GM18870 (cell line): ENCODE measurements around the gene SLC4A11.
"Not testable (repeated sequence)": the region's sequence is repeated elsewhere in the genome, so short reads cannot be mapped to it uniquely, and the experiment has no call there.

Experiments
- ATAC-seq: cut with Tn5 transposase; IDR thresholded peaks from one replicate; pipeline ENCODE4 v1.9.1; 2021; ENCODE audit warnings: moderate library complexity; ENCODE audit not compliant: unreplicated experiment

SLC4A11 gene

DNA sequence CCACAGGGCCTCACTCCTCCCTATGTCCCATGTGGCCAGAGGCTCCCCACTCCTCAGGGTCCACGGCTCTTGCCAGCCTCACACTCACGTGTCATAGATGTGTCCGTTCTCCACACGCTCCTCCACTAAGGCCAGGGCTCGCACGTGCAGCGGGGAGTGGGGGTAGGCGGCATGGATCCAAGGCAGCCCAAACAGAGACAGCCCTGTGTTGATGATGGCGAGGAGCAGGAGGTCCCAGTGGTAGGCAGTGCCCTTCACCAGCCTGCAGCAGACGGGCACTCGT lies 10.3 kb downstream of the SLC4A11 start:
- ATAC-seq, result no peak

DNA sequence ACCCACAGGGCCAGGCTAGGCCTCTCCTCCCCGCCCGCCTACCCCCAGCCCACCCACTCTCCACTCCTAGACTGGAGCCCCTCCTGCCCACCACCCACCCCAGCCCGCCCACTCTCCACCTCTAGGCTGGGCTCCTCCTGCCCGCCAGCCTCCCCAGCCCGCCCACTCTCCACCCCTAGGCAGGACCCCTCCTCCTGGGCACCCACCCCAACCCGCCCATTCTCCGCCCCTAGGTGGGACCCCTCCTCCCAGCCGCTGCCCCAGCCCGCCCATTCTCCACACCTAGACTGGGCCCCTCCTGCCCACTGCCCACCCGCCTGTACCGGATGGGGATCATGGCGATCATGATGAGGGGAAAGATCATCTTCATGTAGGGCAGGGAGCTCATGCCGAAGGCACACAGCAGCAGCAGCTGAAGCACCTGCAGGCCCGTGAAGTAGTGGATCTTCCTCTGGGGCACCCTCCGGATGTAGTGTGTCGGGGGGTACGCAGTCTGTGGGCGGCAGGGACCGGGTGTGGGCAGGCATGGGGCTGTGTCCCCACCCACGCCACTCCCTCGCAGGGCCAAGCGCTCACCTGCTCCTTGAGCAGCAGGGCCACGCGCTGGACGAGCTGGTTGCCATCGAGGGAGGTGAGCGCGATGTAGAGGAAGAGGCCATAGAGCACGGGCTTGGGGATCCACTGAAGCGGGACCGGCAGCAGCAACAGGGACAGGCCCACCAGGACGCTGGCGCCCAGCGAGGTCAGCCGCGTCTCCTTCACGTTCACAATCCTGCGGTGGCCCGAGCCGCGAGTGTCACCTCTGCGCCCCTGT lies 10.8 kb downstream of the SLC4A11 start:
- ATAC-seq, result no peak

DNA sequence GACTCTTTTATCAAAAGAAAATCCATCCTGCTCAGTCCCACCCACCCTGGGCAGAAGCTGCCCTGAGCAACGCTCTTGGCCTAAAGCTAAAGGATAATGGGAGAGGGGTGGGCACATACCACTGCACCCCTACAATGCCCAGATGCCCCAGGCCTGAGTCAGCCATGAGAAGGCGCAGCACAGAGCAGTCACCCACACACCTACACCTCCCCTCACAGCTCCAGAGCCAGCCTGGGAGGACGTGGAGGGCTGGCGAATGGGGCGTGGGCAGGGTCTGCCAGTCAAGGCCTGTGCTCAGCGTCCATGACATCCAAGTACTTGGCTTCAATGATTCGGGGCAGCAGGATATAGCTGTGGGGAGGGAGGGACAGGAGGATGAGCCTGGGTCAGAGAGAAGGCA lies 11.5 kb downstream of the SLC4A11 start:
- no peak for ATAC-seq

DNA sequence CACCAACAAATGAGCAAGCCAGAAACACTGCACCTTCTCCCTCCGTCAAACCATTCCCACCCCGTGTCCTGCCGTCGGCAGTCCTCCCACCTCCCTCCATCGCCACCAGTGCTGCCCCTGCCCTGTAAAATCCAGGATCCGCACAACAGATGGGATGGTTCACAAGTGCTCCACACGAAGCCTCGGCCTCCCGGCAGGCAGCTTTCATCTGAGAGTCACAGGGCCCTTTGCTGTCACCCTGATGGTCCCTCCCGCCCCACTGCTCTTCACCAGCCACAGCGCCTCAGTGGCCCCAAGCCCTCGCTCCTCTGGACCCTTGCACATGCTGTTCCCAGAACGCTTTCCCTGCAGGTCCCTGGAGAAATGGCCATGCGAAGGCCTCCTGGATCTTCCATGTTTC lies 12.1 kb downstream of the SLC4A11 start:
- ATAC-seq, result no peak

DNA sequence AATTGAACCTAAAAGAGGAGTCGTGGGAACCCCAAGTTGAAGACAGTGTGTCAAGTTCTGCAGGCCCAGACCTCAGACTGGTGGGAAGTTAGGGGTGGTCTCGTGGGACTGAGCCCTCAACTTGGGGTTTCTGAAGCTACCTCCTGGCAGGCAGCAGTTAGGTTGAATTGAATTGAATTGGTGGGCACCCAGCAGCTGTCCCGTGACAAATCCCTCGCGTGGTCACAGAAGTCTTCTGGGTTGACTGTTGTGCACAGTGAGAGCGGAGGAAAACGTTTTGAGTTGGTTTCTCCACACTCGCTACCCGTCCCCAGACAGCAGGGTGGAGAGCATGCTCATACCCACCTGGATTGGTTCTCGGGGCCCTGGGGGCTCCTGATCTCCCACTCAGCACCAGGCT lies 12.9 kb downstream of the SLC4A11 start:
- no peak for ATAC-seq

DNA sequence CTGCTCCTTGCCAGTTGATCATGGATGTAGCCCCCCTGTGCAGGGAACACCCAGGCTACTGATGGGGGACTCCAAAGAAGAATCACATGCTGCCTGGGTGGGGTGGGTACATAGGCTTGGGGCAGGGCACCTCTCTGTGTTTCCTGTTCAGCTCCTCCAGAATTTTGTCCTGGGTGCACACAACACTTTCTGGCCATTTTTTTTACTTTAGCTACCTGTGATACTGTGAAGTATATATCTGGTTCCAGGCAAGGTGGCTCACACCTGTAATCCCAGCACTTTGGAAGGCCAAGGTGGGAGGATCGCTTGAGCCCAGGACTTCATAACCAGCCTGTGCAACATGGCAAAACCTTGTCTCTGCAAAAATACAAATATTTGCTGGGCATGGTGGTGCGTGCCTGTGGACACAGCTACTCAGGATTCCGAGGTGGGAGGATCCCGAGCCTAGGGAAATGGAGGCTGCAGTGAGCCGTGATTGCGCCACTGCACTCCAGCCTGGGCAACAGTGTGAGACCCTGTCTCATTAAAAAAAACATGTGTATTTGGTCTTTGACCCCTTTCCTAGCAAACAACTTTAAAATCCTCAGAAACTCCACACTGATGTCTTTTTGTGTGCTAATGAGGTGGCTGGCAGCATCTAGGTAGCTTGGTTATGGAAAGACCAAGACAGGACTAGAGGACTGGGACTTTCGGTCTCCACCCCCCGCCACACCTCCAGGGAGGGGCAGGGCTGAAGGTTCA lies 14.1 kb downstream of the SLC4A11 start:
- no peak for ATAC-seq

DNA sequence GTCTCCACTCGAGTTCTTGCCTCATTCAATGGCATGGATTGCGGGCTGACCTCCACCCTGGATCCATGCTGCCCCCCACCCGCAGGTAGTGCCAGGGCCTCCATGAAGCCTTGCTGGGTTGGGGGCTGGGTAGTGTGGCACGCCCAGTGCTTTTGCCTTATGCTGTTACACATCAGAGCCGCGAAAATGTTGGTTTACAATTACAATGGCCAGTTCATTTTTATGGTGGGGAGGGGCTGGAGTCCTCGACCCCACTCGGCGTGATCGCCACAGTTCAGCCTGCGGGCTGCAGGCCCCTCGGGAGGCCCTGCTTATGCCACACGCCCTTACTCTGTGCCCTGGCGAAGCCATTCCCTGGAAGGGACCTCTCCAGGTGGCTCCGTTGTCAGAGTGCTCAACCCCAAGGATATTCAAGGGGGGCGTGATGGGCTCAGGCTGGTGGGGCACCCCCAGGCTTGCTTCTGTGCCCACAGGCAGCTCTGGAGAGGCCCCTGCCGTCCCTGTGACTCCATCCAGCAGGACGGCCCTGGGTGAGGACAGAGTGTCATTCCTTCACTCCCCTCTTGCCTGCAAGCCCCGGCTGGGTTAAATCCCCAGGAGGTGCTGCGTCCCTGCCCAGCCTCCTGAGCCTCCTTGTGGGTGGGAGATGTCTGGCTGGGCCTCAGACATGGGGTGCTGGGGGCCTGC lies 14.9 kb downstream of the SLC4A11 start:
- no peak for ATAC-seq

DNA sequence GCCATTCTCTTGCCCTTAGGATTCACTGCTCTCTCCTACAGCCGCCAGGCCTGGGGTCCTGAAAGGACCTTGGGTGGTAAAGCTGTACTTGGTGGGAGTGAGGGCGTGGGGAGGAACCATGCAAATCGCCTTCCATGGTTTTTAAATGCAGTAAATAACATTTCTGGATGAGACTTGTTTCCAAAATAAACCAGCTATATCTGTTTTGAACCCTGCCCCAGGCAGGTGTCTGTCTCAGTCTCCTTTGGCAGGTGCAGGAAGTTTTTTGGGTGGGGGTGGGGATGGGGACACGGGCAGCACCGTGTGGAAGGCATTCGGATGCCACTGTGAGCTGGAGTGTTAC lies 15.4 kb downstream of the SLC4A11 start:
- no peak for ATAC-seq

DNA sequence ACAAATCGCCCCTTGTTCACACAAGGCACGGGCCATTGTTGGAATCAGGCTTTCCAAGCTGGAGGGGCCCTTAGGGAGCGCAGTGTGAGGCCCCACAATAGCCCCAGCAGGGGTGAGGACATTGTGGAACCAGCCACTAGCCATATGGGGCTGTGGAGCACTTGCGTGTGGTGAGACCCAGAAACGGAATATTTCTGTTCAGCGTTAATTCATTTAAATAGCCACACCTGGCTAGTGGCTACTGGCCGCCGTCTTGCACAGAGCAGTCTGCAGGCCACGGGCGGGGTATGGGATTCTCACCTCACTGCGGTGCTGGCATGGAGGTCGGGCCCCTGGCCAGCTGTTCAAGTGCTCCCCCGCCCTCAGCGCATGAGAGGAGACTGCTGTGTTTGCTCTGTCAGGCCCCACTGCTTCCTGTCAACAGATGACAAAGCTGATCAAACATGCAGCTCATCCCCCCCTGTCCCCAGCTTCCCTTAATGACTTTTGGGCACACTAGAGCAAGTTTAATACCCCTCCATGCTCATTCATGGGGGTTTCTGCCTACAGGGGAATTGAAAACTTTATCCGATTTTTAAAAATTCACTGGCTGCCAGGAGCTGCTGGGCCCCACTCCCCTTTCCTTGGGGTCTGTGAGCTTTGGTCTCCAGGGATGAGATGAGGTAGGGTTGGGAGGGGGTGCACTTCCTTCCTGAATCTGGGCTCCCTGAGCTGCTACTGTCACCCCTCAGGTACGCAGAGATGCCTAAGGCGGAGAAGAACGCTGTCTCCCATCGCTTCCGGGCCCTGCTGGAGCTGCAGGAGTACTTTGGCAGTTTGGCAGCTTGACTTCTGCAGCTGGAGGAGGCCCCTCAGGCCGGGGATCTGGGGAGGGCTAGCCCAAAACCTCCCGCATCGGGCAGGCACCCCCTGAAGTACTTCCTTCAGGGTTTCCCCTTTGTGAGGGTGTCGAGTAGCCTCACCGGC lies 16.1 kb downstream of the SLC4A11 start:
- no peak for ATAC-seq

DNA sequence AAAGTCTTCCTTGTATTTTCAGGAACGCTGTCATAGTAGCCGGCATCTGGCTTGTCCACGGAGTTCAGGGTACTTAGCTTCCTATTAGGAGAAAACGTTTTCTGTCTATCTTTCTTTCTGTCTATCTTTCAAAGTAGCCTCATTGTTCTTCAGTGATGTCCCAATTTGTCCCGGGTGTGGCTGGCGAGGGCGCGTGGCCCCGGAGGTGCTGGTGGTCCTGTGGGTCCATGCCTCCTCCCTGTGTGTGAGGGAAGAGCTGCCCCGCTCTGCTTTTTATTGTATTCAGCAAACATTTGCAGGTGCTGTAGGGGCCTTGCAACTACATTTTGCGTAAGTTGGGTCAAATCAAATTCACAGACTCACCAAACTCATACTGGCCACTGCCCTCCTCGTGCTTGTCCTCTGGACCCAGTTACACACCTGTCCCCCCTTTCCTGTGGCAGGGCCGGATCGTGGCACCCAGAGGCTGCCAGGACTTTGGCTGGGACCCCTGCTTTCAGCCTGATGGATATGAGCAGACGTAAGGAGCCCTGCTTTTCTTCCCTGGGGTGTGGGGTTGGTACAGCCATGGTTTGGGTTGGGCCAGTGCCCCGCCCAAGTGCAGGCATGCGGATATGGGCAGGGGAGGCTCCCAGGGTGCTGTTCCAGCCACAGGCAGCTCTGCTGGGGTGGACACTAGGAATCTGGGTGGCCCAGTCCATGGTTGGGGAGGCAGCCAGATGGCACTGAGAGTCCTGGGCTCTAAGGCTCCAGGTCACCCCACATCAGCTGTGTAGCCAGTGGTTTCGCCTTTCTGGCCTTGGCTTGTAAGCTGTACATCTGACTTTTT lies 17.4 kb downstream of the SLC4A11 start:
- ATAC-seq, result no peak

DNA sequence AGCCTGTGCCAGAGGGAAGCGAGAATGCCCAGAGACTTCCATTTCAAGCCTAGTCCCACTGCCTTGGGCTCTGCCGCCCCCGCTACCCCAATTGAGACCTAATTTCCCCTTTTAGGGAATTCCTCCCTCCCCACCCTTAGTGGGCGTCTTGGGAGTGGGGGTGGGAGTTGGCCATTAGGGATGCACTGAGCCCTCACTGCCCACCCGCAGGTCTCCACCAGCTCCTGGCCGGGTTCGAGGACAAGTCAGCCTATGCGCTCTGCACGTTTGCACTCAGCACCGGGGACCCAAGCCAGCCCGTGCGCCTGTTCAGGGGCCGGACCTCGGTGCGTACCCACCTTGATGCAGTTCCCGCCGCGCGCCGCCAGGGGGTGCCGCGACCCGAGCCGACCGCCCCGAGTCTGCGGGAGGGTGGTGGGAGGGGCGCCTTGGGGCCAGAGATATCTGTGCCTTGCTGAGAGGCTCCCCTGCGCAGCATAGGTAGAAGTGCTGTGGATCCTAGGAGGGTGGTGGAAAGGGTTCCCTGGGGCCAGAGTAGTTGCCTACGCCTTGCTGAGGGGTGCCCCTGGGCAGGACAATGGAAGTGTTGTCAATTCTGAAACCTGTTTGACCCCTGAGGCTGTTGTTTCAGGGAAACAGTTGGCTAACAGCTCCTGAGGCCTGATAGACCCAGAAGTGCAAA lies 20.5 kb downstream of the SLC4A11 start:
- ATAC-seq, result no peak

DNA sequence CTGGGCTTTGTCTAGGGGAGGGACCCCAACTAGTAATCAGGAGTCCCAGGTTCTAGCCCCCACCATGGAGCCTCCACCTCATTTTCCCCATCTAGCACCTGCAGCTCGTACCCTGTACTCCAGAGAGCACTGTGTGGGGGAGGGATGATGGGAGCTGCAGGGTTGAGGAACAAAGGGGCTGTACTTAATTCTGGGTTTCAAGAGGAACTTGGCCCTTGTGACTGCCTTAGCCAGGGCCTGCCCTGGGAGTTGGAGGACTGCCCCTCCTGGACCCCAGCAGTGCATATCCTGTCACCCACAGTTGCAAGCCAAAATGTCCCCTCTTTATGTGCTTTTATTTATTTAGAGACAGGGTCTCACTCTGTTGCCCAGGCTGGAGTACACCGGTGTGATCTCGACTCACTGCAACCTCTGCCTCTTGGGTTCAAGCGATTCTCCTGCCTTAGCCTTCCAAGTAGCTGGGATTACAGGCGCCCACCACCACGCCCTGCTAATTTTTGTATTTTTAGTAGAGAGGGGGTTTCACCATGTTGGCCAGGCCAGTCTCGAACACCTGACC lies 23.6 kb downstream of the SLC4A11 start:
- ATAC-seq, result not testable (repeated sequence)

DNA sequence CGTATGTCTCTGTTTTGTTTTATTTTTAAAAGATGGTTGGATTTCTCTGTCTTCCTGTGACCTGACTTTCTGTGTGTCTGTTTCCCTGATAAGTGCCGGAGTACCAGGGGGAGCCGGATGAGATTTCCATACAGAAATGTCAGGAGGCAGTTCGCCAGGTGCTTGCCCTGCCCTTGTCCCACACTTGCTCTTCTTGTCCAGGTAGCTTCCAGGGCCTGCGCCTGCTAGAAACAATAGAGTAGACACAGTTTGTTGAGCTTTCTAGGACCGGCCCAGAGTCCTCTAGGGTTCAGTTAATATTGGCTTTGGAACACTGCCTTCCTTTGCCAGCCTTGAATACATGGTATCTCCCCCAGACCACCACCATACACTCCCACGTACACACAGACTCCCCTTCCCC lies 25.8 kb downstream of the SLC4A11 start:
- no peak for ATAC-seq

DNA sequence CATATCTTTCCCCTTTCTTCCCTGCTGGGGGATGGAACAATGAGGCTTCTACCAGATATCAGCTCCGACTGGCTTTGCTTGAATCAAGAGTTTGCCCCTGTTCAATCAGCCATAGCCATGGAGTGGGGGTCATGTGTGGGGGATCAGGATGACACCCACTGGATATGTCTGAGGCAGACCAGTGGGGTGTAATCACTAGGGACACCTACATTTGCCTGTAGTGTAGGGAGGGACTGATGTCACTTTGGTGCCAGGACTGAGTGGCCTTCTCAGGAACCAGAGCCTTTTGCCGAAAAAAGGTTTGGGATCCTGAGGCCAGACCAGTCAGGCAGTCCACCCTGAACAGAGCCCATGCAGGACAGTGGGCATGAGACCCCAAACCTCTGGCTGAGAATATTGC lies 28.6 kb downstream of the SLC4A11 start:
- ATAC-seq, result no peak

DNA sequence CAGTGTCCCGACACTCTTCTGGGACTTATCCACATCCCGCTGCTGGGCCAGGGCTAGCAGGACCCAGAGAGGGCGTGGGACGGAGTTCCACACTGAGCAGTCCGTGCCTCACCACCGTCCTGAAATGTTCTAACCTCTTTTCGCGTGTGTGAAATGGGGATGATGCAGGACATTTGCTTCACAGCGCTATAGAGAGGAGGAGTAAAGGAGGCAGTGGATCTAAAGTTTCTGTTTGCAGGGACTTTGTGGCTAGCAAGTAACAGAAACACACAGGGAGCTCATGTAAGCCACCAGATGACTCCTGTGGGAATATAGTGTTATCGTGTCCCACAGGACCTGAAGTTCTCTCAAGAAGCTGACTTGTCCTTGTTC lies 29.1 kb downstream of the SLC4A11 start:
- no peak for ATAC-seq

DNA sequence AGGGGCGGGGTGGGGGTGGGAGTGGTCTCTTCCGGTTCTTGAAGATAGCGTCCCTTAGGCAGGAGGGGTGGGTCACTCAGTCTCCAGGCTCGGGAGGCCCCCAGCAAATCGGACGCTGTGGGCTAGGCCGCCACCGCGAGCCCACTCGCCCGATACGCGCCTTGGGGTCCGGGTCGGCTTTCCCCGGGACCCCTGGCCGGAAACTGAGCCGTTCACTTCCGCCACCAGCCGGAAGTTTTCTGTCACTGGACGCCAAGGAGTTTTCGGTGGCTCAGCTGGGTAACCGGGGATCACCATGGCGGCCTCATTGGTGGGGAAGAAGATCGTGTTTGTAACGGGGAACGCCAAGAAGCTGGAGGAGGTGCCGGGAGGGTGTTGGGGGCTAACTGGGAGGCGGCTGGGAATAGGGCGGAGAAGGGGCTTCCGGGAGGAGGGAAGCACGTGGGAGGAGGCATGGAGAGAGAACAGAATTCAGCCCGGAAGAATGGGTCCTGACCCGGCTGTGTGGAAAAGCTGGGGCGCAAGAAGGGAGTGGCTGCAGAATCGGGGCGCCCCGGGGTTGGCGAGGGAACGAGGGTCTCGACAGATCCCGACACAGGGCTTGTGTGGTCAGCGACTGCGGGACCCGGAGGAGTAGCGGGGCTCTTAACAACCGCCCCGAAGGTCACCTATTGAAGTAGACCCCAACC lies 29.6 kb downstream of the SLC4A11 start, which contains the start of gene ITPA:
ITPA (plus strand) TSS at position 242 of the 689 bp plus-strand sequence; CDS start at position 296, 54 bp downstream.
- no peak for ATAC-seq

DNA sequence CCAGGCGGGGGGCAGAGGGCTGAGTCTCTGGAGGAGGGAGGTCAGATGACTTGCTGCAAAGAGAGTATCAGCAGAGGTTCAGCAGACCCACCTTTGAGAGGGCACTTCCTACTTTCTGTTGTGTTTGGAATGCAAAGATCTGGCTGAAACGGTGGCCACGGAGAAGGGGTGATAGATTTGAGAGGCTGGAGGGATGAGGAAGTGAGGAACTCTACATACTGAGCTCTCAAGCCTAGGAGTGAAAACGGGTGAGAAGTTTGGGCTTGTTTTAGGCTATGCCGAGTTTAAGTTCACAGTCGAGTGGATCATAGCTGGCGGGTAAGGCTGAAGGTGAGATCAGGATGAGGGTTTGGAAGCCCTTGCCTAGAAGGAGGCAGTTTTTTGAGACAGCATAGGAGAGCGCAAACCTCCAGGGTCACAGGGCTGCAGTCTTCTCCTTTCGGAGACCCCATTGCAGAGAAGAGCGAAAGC lies 30.2 kb downstream of the SLC4A11 start:
- no peak for ATAC-seq

DNA sequence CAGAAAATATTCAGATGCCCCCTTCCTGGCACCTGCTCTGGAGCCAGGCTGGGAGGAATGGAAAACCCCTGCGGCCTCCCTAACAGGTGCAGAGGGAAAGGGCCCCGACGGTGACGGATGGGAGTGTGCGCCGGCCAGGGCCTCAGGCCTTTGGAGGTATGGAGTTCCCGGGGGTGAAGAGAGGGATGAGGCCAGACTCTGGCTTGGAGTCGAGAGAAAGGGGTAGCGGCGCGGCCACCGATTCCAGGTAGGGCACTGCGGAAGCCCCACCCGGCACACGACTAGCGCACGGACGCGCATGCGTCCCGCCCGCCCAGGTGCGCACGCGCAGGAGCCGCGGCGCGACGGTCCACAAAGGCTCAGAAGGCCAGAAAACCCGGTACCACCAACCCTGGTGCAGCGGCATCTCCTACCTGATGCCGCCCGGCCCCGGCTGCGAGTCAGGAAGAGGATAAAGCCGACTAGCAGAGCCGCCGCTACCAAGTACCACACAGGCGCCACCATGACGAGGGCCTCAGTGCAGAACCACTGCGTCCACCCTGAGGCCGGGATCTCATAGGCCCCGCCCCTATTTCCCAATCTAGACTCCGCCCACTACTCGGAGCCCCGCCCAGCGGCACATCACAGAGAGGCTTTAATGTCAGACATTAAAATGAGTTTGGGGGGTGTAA lies 34.7 kb downstream of the SLC4A11 start, which contains the start of gene DDRGK1:
DDRGK1 (minus strand) TSS at position 559 of the 671 bp plus-strand sequence; CDS start at position 504, 55 bp downstream.
- peak; percentile 73 for ATAC-seq
